GM12878 (cell line): ENCODE measurements around the gene PRTN3.

ENCODE experiments used
- EZH2 ChIP-seq: IDR thresholded peaks from 2 replicates; pipeline ENCODE4 v1.6.1; 2012; ENCODE audit warnings: low read depth, mild to moderate bottlenecking, control low read depth, inconsistent platforms, low read length, borderline replicate concordance; ENCODE audit not compliant: control insufficient read depth
- HDAC6 ChIP-seq: fragments of 200-600 bp; sonication (generic); IDR thresholded peaks from one replicate; pipeline ENCODE4 v1.8.0; 2017; ENCODE audit warnings: antibody characterized with exemption; ENCODE audit not compliant: unreplicated experiment

GRCh38 chr19:863315-863620 is 22.5 kb downstream of the PRTN3 start:
- no peak for TF ChIP-seq HDAC6
- TF ChIP-seq EZH2, result no peak
